Breast epithelium (tissue), 4 donors: ENCODE data around the gene TRIM9. TPM values are rescaled to one million over a fixed set of nuclear protein-coding genes. Genes with fewer than 3 reads are reported as not detected.
A peak's percentile ranks its signal among the peaks of the same experiment; 100 is the strongest.

Source experiments
- DNase-seq, 2 donors: peaks; one replicate each; pipeline ENCODE4 v3.0.0-alpha.2; 2019; ENCODE audit warnings: low spot score in 2 of 2
- H3K27ac ChIP-seq, 2 donors: fragments of 200-600 bp; sonication (generic) in 1 of 2; one replicate each; pipeline ENCODE4 v1.5.1; 2016 to 2019; ENCODE audit warnings: mild to moderate bottlenecking in 1 of 2
- H3K27me3 ChIP-seq, 2 donors: fragments of 200-600 bp; sonication (generic) in 1 of 2; one replicate each; pipeline versions ENCODE4 v1.5.1 to v1.6.0; 2017 to 2019; ENCODE audit warnings: control low read depth in 1 of 2, mild to moderate bottlenecking in 1 of 2
- H3K36me3 ChIP-seq: fragments of 200-600 bp; one replicate; pipeline ENCODE4 v1.5.1; 2019
- H3K4me1 ChIP-seq, 2 donors: fragments of 200-600 bp; sonication (generic); one replicate each; pipeline ENCODE4 v1.5.1; 2016 to 2019; ENCODE audit warnings: control low read depth in 1 of 2
- H3K4me3 ChIP-seq, 3 donors: fragments of 200-600 bp; sonication (generic); 1 replicate in 2 of 3; 2 replicates in 1 of 3; pipeline ENCODE4 v1.5.1; 2016 to 2019; ENCODE audit warnings: mild to moderate bottlenecking in 3 of 3, moderate library complexity in 2 of 3
- H3K9me3 ChIP-seq, 2 donors: fragments of 200-600 bp; sonication (generic) in 1 of 2; one replicate each; pipeline ENCODE4 v1.5.1; 2016 to 2019; ENCODE audit warnings: control low read depth in 1 of 2
- CTCF ChIP-seq, 3 donors: fragments of 450-650 bp; IDR thresholded peaks; one replicate each; pipeline ENCODE4 v1.5.1; 2016 to 2017; ENCODE audit warnings: antibody characterized with exemption in 3 of 3, mild to moderate bottlenecking in 3 of 3, moderate library complexity in 3 of 3
- POLR2A ChIP-seq: fragments of 450-650 bp; IDR thresholded peaks from one replicate; pipeline ENCODE4 v1.6.1; 2016; ENCODE audit warnings: antibody characterized with exemption, mild to moderate bottlenecking, moderate library complexity
- POLR2AphosphoS5 ChIP-seq, 3 donors: sonication (generic); formaldehyde crosslinking; IDR thresholded peaks; one replicate each; pipeline ENCODE4 v1.6.1; 2017; ENCODE audit warnings: antibody characterized with exemption in 3 of 3
- intact Hi-C: fragments of 100-400 bp; cut with DNase I; formaldehyde crosslinking; loops from one replicate; pipeline ENCODE4 v1.15.1; 2023; ENCODE audit warnings: low total_unique reads
- total RNA-seq, 3 donors: library from RNA; depleted of rRNA; stranded (reverse); fragments of >200 nt; gene quantifications; one replicate each; pipeline ENCODE4 v1.1.0, GENCODE V29; 2016

The TRIM9 gene
- total RNA-seq, 3 donors from 2014 or later: 2.9 to 5.2 (median 4.6) TPM

GRCh38 chr14:51118993-51119392, 24.1 kb upstream of the TRIM9 start:
- H3K4me3 ChIP-seq: no peak overlapping the region
- H3K4me1 ChIP-seq: no peaks in the 10 kb centered on the region
- intact Hi-C loops: no loop called here
- peak in 1 of 2 donors; percentile 55 for DNase-seq
- H3K9me3 ChIP-seq: no peaks in the 10 kb centered on the region
- no peaks in the 10 kb centered on the region for H3K36me3 ChIP-seq
- no peaks in the 10 kb centered on the region for H3K27me3 ChIP-seq
- peak overlapping the region; percentile 45 for H3K27ac ChIP-seq
- TF ChIP-seq POLR2AphosphoS5 (IDR thresholded peaks at IDR 0.05): no peak
- TF ChIP-seq POLR2A: no peak
- TF ChIP-seq CTCF (IDR thresholded peaks at IDR 0.05): no peak

- H3K36me3 ChIP-seq: no peaks in the 10 kb centered on the region
- TF ChIP-seq CTCF (IDR thresholded peaks at IDR 0.05) (no peak), POLR2AphosphoS5 (IDR thresholded peaks at IDR 0.05) (no peak), POLR2A (no peak)
Observed at GRCh38 chr14:51117593-51117992, 22.7 kb upstream of the TRIM9 start.

GRCh38 chr14:51116682-51117081, 21.8 kb upstream of the TRIM9 start:
- Histone ChIP-seq H3K27ac (no peak overlapping the region), H3K4me3 (no peak overlapping the region), H3K9me3 (no peaks in the 10 kb centered on the region), H3K36me3 (no peaks in the 10 kb centered on the region), H3K27me3 (no peaks in the 10 kb centered on the region), H3K4me1 (no peaks in the 10 kb centered on the region)
- no peak for TF ChIP-seq CTCF (IDR thresholded peaks at IDR 0.05)
- no peak for TF ChIP-seq POLR2AphosphoS5 (IDR thresholded peaks at IDR 0.05)
- no peak for TF ChIP-seq POLR2A
- intact Hi-C loops: no loop called here
- no peak for DNase-seq

More at GRCh38 chr14:51117593-51117992, 22.7 kb upstream of the TRIM9 start:
- no peak overlapping the region for H3K27ac ChIP-seq
- H3K4me1 ChIP-seq: no peaks in the 10 kb centered on the region
- H3K9me3 ChIP-seq: no peaks in the 10 kb centered on the region
- no peak overlapping the region for H3K4me3 ChIP-seq
- intact Hi-C loops: no loop called here
- no peak for DNase-seq
- H3K27me3 ChIP-seq: no peaks in the 10 kb centered on the region

GRCh38 chr14:51109651-51110050, 14.7 kb upstream of the TRIM9 start:
- TF ChIP-seq CTCF (IDR thresholded peaks at IDR 0.05) (no peak), POLR2A (no peak), POLR2AphosphoS5 (IDR thresholded peaks at IDR 0.05) (no peak)
- intact Hi-C loops: no loop called here

GRCh38 chr14:51107801-51108200, 12.9 kb upstream of the TRIM9 start:
- Histone ChIP-seq H3K27ac (no peak overlapping the region), H3K4me3 (no peak overlapping the region), H3K9me3 (no peaks in the 10 kb centered on the region), H3K27me3 (no peaks in the 10 kb centered on the region), H3K36me3 (no peaks in the 10 kb centered on the region), H3K4me1 (no peaks in the 10 kb centered on the region)
- DNase-seq: no peak
- intact Hi-C loops: no loop called here
- no peak for TF ChIP-seq CTCF (IDR thresholded peaks at IDR 0.05)
- TF ChIP-seq POLR2A: no peak
- no peak for TF ChIP-seq POLR2AphosphoS5 (IDR thresholded peaks at IDR 0.05)

More at GRCh38 chr14:51109651-51110050, 14.7 kb upstream of the TRIM9 start:
- Histone ChIP-seq H3K4me1 (no peaks in the 10 kb centered on the region), H3K4me3 (no peak overlapping the region), H3K27me3 (no peaks in the 10 kb centered on the region), H3K9me3 (no peaks in the 10 kb centered on the region), H3K27ac (no peak overlapping the region), H3K36me3 (no peaks in the 10 kb centered on the region)
- no peak for DNase-seq
